Measurements from ENCODE around the gene AP4M1.
A peak's percentile ranks its signal among the peaks of the same experiment; 100 is the strongest.

AP4M1 gene

DNA sequence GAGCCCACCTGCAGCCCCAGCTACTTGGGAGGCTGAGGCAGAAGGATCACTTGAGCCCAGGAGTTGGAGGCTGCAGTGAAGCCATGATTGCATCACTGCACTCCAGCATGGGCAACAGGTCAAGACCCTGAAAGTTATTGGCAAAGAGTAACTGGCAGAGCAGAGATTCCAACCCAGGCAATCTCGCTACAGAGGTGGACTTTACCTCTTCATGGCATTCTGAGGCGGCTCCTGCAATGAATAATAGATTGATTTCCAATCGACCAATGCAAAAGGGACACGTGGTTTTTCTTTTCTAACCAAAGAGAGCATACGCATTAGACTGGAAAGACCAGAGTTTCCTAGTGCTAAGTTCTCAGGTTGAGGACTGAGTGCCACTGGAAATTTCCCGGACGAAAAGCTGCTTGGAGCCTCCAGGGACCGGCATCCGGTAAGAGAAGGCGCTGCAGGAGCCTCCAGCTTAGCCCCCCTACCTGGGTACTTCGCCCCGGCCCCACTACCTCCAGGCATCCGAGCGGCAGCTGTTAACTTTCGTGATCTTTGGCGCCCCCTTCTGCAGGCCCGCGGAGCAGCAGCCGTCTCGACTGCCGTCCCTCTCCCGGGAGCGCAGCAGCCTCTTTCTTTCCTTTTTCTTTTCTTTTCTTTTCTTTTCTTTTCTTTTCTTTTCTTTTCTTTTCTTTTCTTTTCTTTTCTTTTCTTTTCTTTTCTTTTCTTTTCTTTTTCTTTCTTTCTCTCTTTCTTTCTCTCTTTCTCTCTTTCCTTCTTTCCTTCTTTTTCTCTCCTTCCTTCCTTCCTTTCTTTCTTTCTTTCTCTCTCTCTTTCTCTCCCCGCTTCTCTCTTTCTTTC, 29.4 kb downstream of the AP4M1 start:
- peak; percentile 66 for DNase-seq (ENCODE audit: low read depth)

DNA sequence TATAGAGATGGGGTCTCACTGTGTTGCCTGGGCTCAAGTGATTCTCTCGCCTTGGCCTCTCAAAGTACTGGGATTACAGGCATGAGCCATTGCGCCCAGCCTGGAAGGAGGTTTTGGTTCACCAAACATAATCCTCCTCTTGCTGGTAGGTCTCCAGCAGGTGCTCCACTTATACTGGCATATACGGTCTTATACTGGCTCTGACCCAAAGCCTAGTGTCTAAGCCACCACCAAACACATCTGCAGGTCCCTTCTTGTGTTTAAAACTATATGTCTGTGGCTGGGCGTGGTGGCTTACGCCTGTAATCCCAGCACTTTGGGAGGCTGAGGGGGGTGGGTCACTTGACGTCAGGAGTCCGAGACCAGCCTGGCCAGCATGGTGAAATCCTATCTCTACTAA, 30.7 kb downstream of the AP4M1 start:
- no peak for DNase-seq (ENCODE audit: low read depth)

DNA sequence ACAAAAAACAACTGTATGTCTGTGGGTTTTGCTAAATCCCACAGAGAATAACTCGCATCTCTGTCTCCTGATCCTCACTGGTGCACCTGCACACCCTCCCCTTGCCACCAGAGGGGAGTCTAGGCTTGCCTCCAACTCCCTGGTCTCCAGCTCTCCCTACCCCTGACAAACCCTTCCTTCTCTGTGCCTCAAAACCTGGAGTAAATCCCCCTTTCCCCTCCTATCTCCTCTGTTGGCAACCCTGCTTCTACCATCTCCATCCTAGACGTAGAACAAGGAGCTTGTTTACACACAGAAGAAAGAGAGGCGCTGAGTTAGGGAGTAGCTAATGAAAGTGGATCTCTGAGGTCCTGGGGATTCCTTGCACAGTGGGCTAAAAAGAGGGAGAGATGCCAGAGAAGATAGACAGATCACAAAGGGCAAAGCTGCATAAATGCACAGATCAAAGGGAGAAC, 31.3 kb downstream of the AP4M1 start:
- DNase-seq (ENCODE audit: low read depth): peak; percentile 75

DNA sequence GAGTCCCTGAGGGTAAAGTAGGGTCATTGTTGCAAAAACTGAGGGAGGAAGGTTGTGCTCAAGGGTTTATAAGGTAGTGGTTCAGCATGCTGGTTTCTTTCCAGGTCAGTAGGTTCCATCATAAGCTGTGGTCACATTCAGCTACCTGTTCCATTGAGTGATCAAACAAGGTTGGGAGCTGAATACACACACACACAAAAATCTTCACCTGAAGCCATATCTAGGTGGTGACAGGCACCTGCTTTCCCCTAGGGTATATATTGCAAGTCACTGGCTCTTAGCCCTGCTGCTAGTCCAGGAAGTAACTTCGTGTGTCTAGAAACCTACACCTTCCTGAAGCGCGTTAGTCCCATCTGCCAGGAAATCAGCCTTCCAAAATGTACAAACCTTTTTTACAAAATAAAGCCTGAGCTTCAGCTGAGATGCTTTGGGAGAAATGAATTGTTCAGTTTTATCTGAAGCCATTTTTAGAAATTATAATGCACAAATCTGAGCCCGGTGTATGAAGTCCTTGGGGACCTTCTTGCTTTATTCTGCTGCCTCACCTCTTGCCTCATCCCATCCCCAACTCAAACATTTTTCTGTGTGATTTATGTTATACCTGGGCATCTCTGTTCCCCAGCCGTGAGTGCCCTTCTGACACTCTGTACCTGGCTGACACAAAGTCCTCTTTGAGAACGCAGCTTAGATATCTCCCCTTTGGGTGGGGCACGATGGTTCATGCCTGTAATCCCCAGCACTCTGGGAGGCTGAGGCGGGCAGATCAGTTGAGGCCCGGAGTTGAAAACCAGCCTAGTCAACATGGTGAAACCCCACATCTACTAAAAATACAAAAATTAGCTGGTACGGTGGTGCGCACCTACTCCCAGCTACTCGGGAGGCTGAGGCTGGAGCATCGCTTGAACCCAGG, 36.7 kb downstream of the AP4M1 start:
- no peak for DNase-seq (ENCODE audit: low read depth)

DNA sequence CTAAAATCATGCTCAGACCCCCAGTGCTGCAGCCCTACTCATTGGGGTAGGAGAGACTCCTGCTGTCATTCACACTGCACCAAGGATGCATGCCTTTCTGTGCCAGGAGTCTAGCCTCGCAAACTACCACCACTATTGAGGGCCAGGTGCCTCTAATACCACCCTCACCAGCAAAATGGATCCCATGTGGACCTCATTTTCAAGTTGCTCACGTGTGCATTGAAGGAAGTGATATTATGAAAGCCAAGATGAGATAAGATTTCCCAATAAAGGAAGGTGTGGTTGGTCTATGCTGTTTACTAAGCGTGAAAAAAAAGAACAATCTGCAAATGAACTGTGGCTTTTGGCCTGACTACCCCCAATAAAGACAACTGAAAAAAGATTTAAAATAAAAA, 40.1 kb downstream of the AP4M1 start:
- no peak for DNase-seq (ENCODE audit: low read depth)

DNA sequence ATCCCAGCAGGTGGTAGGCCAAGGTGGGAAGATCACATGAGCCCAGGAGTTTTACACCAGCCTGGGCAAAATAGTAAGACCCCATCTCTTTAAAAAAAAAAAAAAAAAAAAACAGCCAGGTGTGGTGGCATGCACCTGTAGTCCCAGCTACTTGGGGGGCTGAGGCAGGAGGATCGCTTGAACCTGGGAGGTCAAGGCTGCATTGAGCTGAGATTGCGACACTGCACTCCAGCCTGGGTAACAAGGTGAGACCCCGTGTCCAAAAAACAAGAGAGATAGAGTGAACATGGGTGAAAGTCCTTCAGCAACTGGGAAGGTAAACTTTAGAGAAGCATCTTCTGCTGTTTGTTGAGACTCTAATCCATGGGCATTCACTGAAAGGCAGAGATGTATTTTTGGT, 41.0 kb downstream of the AP4M1 start:
- DNase-seq (ENCODE audit: low read depth): no peak

DNA sequence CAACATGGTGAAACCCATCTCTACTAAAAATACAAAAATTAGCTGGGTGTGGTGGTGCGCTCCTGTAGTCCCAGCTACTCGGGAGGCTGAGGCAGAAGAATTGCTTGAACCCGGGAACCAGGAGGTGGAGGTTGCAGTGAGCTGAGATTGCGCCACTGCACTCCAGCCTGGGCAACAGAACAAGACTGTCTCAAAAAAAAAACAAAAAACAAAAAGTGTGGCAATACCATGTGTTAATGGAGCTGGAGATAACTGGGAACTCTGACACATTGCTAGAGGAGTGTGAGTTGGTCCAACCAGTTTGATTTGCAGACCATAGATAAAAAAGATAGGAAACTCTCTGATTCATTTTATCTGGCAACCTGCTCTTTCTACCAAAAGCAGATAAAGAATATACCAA, 44.9 kb downstream of the AP4M1 start:
- DNase-seq (ENCODE audit: low read depth): peak; percentile 41

DNA sequence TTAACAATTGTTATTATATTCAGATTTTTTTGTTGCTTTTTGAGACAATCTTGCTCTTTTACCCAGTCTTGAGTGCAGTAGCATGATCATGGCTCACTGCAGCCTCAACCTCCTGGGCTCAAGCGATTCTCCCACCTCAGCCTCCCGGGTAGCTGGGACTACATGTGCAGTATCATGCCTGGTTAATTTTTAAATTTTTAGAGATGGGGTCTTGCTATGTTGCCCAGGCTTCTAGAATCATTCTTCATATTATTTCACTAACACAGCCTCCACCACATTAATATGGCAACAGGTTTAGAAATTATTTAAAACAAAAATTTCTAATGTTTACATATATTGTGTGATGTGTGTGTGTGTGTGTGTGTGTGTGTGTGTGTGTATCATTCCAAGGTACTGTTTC, 45.8 kb downstream of the AP4M1 start:
- DNase-seq (ENCODE audit: low read depth): no peak

DNA sequence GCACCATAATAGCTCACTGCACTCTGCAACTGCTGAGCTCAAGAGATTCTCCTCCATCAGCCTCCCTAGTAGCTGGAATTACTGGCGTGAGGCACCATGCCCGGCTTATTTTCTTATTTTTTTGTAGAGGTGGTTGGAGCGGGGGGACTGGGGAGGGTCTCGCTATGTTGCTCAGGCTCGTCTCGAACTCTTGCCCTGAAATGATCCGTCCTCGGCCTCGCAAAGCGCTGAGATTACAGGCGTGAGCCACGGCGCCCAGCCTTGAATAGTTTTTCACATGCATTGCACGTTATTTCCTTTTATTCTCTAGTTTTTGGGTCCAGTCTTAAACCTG, 46.7 kb downstream of the AP4M1 start:
- DNase-seq (ENCODE audit: low read depth): no peak

DNA sequence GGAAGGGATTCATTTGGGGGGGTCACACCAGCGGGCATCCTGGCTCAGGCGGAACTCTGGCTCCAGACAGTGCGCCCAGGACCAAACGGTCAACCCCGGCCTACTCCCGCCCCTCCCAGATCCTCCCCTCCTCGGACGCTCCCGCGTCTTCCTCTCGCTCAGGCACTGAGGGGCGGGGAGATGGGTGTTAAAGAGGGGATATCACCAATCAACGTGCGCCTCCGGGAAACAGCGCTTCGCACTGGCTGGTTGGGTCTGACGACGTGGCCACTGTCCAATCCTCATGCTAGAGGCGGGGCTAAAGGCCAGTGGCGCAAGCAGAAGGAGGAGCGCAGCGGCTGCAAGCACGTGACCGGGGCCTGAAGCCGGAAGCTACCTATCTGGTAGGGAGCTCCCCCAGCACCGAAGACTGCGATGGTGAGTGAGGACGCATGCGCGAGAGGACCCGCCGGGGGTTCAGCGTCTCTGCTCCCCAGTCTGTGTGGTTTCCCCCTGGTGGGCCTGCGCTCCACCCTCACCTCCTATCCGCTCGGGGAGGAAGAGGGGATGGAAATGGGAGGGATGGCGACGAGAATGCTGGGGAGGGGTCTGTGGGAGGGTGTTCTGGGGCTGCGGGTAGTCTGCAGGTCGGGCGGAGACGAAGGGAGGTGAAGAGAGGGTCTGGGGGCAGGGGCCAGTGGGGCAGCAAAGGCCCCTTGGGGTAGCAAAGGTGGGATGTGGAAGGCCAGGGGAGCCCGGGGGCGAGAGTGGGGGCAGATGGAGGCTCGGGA, 47.3 kb downstream of the AP4M1 start, which contains the start of gene LAMTOR4:
Gene LAMTOR4, plus strand, starts transcription at position 360 of the 770 bp plus-strand sequence. Its CDS starts 55 bp downstream, at position 415.
- peak; percentile 99 for DNase-seq (ENCODE audit: low read depth)

DNA sequence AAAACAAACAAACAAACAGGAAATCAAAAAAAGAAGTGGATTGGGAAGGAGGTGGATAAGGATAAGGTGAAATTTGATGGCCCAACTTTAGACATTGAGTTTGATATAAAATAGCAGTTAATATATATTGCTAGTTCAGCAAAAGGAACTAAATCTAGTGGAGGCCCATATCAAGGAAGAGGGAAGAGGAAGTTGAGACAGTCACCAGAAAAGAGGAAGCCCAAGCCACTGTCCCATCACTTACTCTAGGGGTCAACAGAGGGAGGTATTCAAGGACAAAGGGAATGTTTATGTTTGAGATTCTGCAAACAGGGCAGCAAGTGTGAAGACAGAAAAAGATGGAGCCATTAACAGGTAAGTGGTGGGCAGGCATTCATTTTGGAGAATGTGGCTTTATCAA, 51.0 kb downstream of the AP4M1 start:
- DNase-seq (ENCODE audit: low read depth): no peak

DNA sequence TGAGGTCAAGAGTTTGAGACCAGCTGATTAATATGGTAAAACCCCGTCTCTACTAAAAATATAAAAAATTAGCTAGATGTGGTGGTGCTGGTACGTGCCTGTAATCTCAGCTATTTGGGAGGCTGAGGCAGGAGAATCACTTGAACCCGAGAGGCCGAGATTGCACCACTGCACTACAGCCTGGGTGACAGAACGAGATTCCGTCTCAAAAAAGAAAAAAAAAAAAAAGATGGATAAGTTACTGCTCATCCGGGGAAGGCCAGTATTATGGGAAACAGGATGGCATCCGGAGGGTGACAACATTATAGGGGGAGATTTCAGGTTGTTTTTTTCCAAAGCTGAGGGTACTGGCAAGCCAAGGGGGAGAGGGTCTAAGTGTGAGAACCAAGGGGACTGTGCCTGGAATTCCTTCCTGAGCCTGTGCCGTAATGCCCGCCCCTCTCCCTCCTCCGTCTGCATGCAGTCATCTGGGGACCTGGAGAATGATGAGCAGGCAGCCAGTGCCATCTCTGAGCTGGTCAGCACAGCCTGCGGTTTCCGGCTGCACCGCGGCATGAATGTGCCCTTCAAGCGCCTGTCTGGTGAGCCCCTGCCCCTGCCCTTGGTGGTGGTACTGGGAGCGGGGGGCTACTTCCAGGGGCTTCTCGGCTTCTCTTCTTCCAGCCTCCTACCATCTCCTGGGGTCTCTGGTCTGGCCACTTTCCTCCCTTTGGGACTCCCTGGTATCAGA, 51.7 kb downstream of the AP4M1 start:
- DNase-seq (ENCODE audit: low read depth): no peak

DNA sequence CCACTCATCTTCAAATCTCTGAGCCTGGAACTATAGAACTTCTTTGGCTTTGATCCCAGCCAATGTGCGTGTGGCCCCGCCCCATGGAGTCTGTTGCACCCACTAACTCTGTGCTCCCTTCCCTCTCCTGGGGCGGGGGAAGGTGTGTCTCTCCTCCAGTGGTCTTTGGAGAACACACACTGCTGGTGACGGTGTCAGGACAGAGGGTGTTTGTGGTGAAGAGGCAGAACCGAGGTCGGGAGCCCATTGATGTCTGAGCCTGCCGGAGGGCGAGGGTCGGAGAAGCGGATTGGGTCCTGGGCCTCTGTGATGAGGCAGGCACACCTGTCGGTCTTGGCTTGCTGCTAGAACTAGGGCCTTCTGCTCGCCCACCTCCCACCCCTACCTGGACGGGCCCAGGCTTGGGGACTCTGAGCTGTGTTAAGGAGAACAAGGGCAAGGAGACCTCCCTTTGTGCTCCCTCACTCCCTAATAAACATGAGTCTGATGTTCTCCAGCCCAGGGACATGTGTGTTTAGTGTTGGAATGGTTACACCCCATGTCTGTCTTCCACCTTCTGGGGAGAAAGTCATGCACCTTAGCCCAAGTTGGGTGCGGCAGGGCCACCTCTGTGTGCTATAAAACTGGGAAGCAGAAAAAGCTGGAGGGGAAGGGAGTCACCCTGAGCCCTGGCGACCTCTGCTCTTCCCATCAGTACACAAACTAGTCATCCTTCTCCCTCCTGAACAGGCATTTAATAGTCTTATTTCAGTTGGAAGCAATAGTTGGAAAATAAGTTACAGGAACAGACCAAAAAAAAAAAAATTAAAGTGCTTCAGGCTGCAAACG, 52.5 kb downstream of the AP4M1 start:
- DNase-seq (ENCODE audit: low read depth): no peak

DNA sequence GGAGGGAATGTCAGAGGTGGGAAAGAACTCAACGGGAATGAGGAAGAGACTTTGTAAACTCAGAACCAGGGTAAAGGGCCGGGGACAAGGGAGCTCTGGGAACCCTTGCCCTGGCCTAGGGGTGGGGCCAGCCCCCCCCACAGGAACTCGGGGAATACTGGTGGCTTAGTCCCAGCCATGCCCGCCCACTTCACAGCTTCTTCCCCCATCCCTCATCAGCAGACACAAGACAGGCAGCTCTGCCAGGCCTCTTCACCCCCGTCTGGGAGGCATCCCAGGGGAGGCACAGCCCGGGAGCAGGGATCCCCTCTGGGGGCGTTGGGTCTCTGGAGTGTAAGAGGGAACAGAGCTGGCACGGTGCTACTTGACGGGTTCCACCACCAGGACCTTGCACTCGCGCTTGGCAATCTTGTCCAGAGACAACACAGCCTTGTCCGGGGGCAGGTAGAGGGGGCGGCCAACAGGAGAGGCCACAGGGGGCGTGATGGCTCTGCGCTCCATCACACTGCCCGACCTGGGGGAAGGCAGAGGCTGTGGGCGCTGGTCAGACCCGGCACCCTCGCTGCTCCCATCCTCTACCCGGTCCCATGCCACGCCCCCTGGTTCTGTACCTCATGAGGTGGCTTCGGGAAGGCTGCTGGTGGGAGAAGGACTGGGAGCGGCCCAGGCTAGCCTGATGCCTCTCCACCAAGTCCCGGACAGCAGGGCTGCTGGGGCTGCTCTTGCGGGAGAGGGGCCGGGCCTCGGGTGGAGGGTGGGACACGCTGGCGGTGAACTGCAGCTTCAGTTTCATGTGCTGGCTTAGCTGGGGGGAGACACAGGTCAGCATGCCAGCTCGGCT, 53.4 kb downstream of the AP4M1 start:
- no peak for DNase-seq (ENCODE audit: low read depth)

DNA sequence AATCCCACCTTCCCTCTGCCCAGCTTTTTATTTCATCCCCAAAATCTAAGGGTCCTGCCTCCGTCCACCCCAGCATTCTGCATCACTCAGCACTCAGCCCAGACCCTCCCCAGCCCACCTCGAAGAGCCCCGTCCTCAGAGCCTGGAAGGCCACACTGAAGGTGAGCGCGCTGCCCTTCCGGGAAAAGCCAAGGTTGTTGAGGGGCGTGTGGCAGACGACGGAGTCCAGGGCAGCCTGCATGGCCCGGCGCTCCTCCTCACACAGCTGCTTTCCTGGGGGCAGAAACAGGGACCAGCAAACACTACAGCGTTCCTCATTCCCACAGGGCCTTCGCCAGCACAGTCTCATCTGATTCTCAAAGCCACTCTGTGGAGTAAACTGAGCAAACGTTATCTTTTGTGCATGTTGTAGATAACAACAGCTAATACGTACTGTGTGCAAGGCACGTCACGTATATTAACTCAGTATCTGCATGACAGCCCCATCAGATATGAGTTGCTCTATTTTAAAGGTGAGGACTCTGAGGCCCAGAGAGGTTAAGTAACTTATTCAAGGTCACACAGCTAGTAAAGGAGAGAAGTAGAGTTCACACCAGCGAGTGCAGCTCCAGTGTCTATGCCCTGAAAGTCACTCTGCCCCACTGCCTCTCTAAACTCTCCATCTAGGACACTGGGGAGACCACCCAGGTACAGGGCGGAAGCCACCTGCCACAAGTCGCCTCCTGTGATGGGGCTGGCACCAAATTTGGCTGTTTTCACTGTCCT, 54.3 kb downstream of the AP4M1 start:
- DNase-seq (ENCODE audit: low read depth): no peak

DNA sequence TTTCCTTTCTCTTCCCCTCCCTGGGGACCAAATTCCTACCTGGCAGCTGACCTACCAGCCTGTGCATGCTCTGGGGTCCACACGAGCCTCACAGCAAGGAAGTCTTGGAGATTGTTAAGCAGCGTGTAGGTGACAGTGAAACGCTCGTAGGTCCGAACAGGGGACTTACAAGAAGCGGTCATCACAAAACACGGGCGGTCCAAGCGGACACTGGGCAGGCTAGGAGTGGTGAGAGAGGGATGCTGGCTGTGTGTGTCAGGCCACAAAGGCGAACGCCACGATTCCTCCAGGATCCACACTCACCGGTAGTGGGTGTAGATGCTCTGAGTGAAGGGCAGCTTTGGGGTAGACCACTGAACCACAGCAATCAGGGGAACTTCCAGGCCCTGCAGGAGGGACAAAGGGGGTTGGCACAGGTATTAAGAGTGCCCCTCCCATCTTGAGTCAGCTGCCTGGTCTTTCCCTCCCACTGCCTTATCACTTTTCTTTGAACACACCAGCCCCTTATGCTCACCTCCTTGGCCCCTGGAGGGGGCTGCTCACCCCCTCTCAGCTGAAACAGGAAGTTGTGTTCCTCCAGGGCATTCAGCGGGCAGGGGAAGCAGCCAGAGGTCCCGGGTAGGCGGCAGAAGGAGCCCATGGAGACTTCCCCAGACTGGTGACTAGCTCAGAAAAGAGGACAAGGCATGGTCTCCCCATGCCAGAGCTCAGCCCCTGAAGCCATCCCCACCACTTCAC, 55.1 kb downstream of the AP4M1 start:
- no peak for DNase-seq (ENCODE audit: low read depth)

DNA sequence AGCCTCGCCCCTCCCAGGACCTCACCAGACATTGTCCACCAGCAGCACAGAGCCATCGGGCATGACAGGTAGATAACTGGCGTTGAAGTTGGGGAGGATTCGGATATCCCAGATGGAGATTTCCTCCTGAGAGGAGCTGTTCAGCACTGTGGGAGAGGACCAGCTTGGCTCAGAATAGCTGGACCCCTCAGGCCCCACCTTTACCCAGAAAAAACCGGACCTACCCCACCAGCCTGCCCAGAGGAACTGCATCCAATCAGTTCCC, 55.6 kb downstream of the AP4M1 start:
- no peak for DNase-seq (ENCODE audit: low read depth)

All from EH (cell line).